Activated CD8-positive, alpha-beta T cell treated with anti-CD3 and anti-CD28 coated beads for 36 hours (primary cell): ENCODE data around the gene CA5A. TPM values are rescaled to one million over a fixed set of nuclear protein-coding genes. Genes with fewer than 3 reads are reported as not detected.

Experiments used
- ATAC-seq: fragments of 200-7000 bp; cut with Tn5 transposase; one replicate; pipeline ENCODE4 v1.10.0; 2021; ENCODE audit warnings: mild to moderate bottlenecking, moderate library complexity
- CTCF ChIA-PET: fragments of 350-600 bp; sonication (Branson Sonifier 250); formaldehyde crosslinking; loops from one replicate; lab custom pipeline; 2021; ENCODE audit warnings: antibody characterized with exemption; lab: Charles Lee
- POLR2A ChIA-PET: fragments of 350-600 bp; sonication (Branson Sonifier 250); formaldehyde crosslinking; loops from one replicate; lab custom pipeline; 2021; ENCODE audit warnings: antibody characterized with exemption; lab: Charles Lee
- DNase-seq: peaks from one replicate; pipeline ENCODE4 v3.0.0-alpha.2; 2020
- H3K27ac Mint-ChIP-seq: one replicate; pipeline ENCODE4 v1.8.0; 2021; ENCODE audit warnings: mild to moderate bottlenecking, mixed read lengths
- H3K27me3 Mint-ChIP-seq: one replicate; pipeline ENCODE4 v1.8.0; 2021; ENCODE audit warnings: mixed read lengths
- H3K36me3 Mint-ChIP-seq: one replicate; pipeline ENCODE4 v1.8.0; 2021; ENCODE audit warnings: low read depth, mixed read lengths
- H3K4me1 Mint-ChIP-seq: one replicate; pipeline ENCODE4 v1.8.0; 2021; ENCODE audit warnings: low read depth, mixed read lengths
- H3K4me3 Mint-ChIP-seq: one replicate; pipeline ENCODE4 v1.8.0; 2021; ENCODE audit warnings: mild to moderate bottlenecking, moderate library complexity, mixed read lengths
- H3K9me3 Mint-ChIP-seq: one replicate; pipeline ENCODE4 v1.8.0; 2021; ENCODE audit warnings: mixed read lengths
- CTCF ChIP-seq: fragments of 200-600 bp; IDR thresholded peaks from one replicate; pipeline ENCODE4 v1.8.0; 2022; ENCODE audit warnings: antibody characterized with exemption, mild to moderate bottlenecking
- intact Hi-C: fragments of 100-400 bp; cut with micrococcal nuclease; formaldehyde crosslinking; loops from one replicate; pipeline ENCODE4 v1.10.0; 2022
- total RNA-seq, 2 experiments: library from RNA; stranded (reverse); gene quantifications; one replicate each; pipeline ENCODE4 v1.2.3, GENCODE V29; 2021

The CA5A gene
- total RNA-seq, 2 experiments from 2014 or later: not detected

- POLR2A ChIA-PET: interaction anchor here (0.8 to 2.9 kb wide), 5 partner anchors 9 to 95 kb away, joined by 3 to 10 read pairs (median 5); partner anchors contain the start of gene BANP
- CTCF ChIA-PET: interaction anchor here (1.2 kb wide), 1 partner anchor 195 kb away, joined by 5 read pairs; no protein-coding TSS in a partner anchor
- H3K4me1 Mint-ChIP-seq: peaks cover 76% of the 10 kb centered on the region
Observed at GRCh38 chr16:87963400-87963799, 27.1 kb upstream of the CA5A start.

DNA sequence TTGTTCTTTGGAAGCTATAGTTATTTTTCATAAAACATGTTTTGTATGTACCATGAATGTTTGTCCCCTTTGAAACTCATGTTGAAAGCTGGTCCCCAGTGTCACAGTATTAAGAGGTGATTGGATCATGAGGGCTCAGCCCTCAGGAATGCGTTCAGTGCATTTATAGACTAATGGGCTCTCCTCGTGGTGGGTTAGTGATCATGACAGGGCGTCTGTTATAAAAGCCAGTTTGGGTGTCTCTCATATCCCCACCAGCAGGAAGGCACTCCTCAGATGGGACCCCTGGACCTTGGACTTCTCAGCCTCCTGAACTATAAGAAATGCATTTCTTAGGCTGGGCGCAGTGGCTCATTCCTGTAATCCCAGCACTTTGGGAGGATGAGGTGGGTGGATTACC is 25.3 kb upstream of the CA5A start:
- ATAC-seq (no peak), DNase-seq (no peak)
- TF ChIP-seq CTCF: no peak
- H3K4me3 Mint-ChIP-seq: no peak overlapping the region
- H3K27me3 Mint-ChIP-seq: no peaks in the 10 kb centered on the region
- intact Hi-C loops: no loop called here
- H3K9me3 Mint-ChIP-seq: no peaks in the 10 kb centered on the region
- peak overlapping the region; percentile 51 for H3K27ac Mint-ChIP-seq
- H3K4me1 Mint-ChIP-seq: peaks cover 86% of the 10 kb centered on the region
- H3K36me3 Mint-ChIP-seq: peaks cover 32% of the 10 kb centered on the region
- POLR2A ChIA-PET: interaction anchor here (1.9 to 2.9 kb wide), 2 partner anchors 9 to 11 kb away, joined by 7 to 10 read pairs; partner anchors contain the start of gene BANP
- CTCF ChIA-PET: interaction anchor here (1.1 to 1.5 kb wide), 2 partner anchors 11 to 183 kb away, joined by 3 to 4 read pairs; partner anchors contain the start of gene BANP

More at GRCh38 chr16:87963400-87963799, 27.1 kb upstream of the CA5A start:
- ATAC-seq (peak; percentile 95), DNase-seq (peak; percentile 91)
- H3K4me3 Mint-ChIP-seq: peak overlapping the region; percentile 45
- peaks cover 18% of the 10 kb centered on the region for H3K36me3 Mint-ChIP-seq
- intact Hi-C loops: no loop called here
- no peaks in the 10 kb centered on the region for H3K27me3 Mint-ChIP-seq
- peak overlapping the region; percentile 92 for H3K27ac Mint-ChIP-seq
- no peaks in the 10 kb centered on the region for H3K9me3 Mint-ChIP-seq
- no peak for TF ChIP-seq CTCF

- intact Hi-C loops: no loop called here
- no peaks in the 10 kb centered on the region for H3K9me3 Mint-ChIP-seq
- CTCF ChIA-PET: interaction anchor here (1.1 kb wide), 1 partner anchor 9 kb away, joined by 3 read pairs; no protein-coding TSS in a partner anchor
- H3K27me3 Mint-ChIP-seq: no peaks in the 10 kb centered on the region
- no peak for TF ChIP-seq CTCF
- DNase-seq (no peak), ATAC-seq (no peak)
- H3K36me3 Mint-ChIP-seq: peaks cover 32% of the 10 kb centered on the region
- H3K27ac Mint-ChIP-seq: peak overlapping the region; percentile 85
- POLR2A ChIA-PET: interaction anchor here (1.9 kb wide), 1 partner anchor 10 kb away, joined by 7 read pairs; the partner anchor contains the start of gene BANP
- H3K4me3 Mint-ChIP-seq: no peak overlapping the region
- H3K4me1 Mint-ChIP-seq: peaks cover 85% of the 10 kb centered on the region
Observed at GRCh38 chr16:87960852-87961251, 24.5 kb upstream of the CA5A start.

DNA sequence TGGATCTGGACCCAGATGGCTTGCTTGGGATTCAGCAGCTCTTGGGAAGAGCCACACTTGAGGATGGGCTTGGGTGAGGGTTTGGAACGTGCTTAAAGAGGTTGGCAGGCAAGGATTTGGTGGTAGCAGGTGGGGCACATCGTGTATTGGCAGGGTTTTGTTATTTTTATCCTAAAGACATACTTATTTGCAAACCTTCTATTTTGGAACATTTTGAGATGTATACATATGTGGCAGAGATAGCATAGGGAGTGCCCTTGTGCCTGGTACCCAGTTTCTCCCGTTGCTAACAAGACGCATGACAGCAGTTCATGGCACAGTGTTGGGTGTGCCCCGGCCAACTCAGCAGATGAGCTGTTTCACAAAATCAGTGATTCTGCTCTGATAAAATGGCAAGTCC is 24.0 kb upstream of the CA5A start:
- no peak for ATAC-seq
- TF ChIP-seq CTCF: no peak
- POLR2A ChIA-PET: interaction anchor here (1.9 kb wide), 1 partner anchor 9 kb away, joined by 7 read pairs; the partner anchor contains the start of gene BANP

DNA sequence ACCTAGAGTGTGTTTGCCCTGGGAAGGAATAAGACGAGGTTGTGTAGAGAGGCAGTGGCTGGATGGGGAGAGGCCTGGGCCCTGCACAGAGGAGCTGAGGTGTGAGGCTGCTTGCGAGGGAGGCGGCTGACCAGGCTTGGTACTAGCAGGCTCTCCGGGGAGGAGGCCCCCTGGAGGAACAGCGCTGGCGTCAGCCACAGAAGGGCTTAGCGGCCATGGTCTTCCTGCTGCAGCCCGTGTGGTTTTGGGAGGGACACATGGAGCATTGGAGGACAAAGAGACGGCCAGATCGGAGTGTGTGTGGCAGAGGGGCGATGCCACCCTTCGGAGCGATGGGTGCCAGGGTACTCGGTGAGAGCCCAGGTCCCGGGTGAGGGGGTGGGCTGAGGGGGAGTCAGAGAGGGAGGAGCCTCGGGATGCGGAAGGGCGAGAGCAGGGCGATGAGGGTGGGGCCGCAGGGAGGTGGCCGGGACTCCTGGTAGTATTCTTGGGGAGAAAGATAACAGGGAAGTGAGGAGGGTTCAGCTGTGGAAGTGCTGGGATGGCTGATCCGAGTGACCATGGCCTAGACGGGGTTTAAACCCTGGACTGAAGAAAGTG is 23.2 kb upstream of the CA5A start:
- no peaks in the 10 kb centered on the region for H3K9me3 Mint-ChIP-seq
- ATAC-seq (no peak), DNase-seq (peak; percentile 37)
- TF ChIP-seq CTCF: no peak
- CTCF ChIA-PET: interaction anchor here (1.1 to 2.3 kb wide), 2 partner anchors 8 to 181 kb away, joined by 3 to 7 read pairs; partner anchors contain the start of gene BANP
- intact Hi-C loops: no loop called here
- H3K36me3 Mint-ChIP-seq: peaks cover 32% of the 10 kb centered on the region
- peak overlapping the region; percentile 67 for H3K4me3 Mint-ChIP-seq
- H3K27me3 Mint-ChIP-seq: no peaks in the 10 kb centered on the region
- H3K4me1 Mint-ChIP-seq: peaks cover 86% of the 10 kb centered on the region
- POLR2A ChIA-PET: interaction anchor here (1.9 kb wide), 1 partner anchor 9 kb away, joined by 7 read pairs; the partner anchor contains the start of gene BANP
- peak overlapping the region; percentile 85 for H3K27ac Mint-ChIP-seq

More for the DNA sequence above, 24.0 kb upstream of the CA5A start:
- H3K4me1 Mint-ChIP-seq: peaks cover 86% of the 10 kb centered on the region
- no peak for DNase-seq
- H3K36me3 Mint-ChIP-seq: peaks cover 32% of the 10 kb centered on the region
- peak overlapping the region; percentile 85 for H3K27ac Mint-ChIP-seq
- H3K9me3 Mint-ChIP-seq: no peaks in the 10 kb centered on the region
- peak overlapping the region; percentile 67 for H3K4me3 Mint-ChIP-seq
- H3K27me3 Mint-ChIP-seq: no peaks in the 10 kb centered on the region
- intact Hi-C loops: no loop called here
- CTCF ChIA-PET: interaction anchor here (1.1 kb wide), 2 partner anchors 8 to 9 kb away, joined by 3 read pairs; partner anchors contain the start of gene BANP
